MM.1S (cell line): Measurements from ENCODE around the gene AP2A1.

Experiments used
- DNase-seq: peaks from one replicate; pipeline ENCODE4 v3.0.0-alpha.2; 2015
- H2AFZ ChIP-seq: fragments of 300-600 bp; sonication (generic); 2 replicates; pipeline ENCODE4 v1.6.0; 2016; ENCODE audit warnings: antibody characterized with exemption, low read length
- H3F3A ChIP-seq: fragments of 300-600 bp; sonication (generic); 2 replicates; pipeline ENCODE4 v1.6.1; 2016; ENCODE audit warnings: mild to moderate bottlenecking, antibody characterized with exemption, low read length, moderate library complexity, mixed read lengths; ENCODE audit not compliant: insufficient read depth
- H3K27ac ChIP-seq: fragments of 300-600 bp; sonication (generic); 2 replicates; pipeline ENCODE4 v1.5.1; 2016; ENCODE audit warnings: mild to moderate bottlenecking, low read length
- H3K27me3 ChIP-seq: fragments of 300-600 bp; sonication (generic); replicated peaks from 2 replicates; pipeline ENCODE4 v1.6.0; 2016; ENCODE audit warnings: low read length; ENCODE audit not compliant: insufficient read depth
- H3K36me3 ChIP-seq: fragments of 300-600 bp; sonication (generic); replicated peaks from 2 replicates; pipeline ENCODE4 v1.6.1; 2016; ENCODE audit warnings: mild to moderate bottlenecking, low read length, mixed read lengths; ENCODE audit not compliant: insufficient read depth
- H3K4me1 ChIP-seq: fragments of 300-600 bp; sonication (generic); 2 replicates; pipeline ENCODE4 v1.6.1; 2016; ENCODE audit warnings: low read length, mixed read lengths
- H3K4me2 ChIP-seq: fragments of 300-600 bp; sonication (generic); 2 replicates; pipeline ENCODE4 v1.6.0; 2016; ENCODE audit warnings: low read depth, low read length
- H3K4me3 ChIP-seq: fragments of 300-600 bp; sonication (generic); 2 replicates; pipeline ENCODE4 v1.5.1; 2016; ENCODE audit warnings: low read length, mixed read lengths
- H3K79me2 ChIP-seq: fragments of 300-600 bp; sonication (generic); 2 replicates; pipeline ENCODE4 v1.6.1; 2016; ENCODE audit warnings: mixed run types, low read length, mixed read lengths
- H3K9ac ChIP-seq: fragments of 300-600 bp; sonication (generic); 2 replicates; pipeline ENCODE4 v1.6.1; 2016; ENCODE audit warnings: low read length, mixed read lengths
- H3K9me2 ChIP-seq: fragments of 300-600 bp; sonication (generic); replicated peaks from 2 replicates; pipeline ENCODE4 v1.6.1; 2016; ENCODE audit warnings: mild to moderate bottlenecking, low read length, mixed read lengths; ENCODE audit not compliant: insufficient read depth
- H3K9me3 ChIP-seq: fragments of 300-600 bp; sonication (generic); replicated peaks from 2 replicates; pipeline ENCODE4 v1.6.1; 2016; ENCODE audit warnings: mild to moderate bottlenecking, low read length, mixed read lengths; ENCODE audit not compliant: insufficient read depth
- H4K20me1 ChIP-seq: fragments of 300-600 bp; sonication (generic); 2 replicates; pipeline ENCODE4 v1.6.1; 2016; ENCODE audit warnings: mild to moderate bottlenecking, low read length, moderate library complexity, mixed read lengths; ENCODE audit not compliant: insufficient read depth
- EZH2 ChIP-seq: fragments of 300-600 bp; sonication (generic); optimal IDR thresholded peaks from 2 replicates; pipeline ENCODE3; 2017; ENCODE audit warnings: low read depth, mild to moderate bottlenecking, antibody characterized with exemption, low read length, mixed read lengths
- EZH2phosphoT487 ChIP-seq: fragments of 300-600 bp; sonication (generic); IDR thresholded peaks from 2 replicates; pipeline ENCODE4 v1.6.1; 2018; ENCODE audit warnings: antibody characterized with exemption, low read length
- TF ChIP-seq, protein P1 (sequence below): fragments of 300-600 bp; sonication (generic); IDR thresholded peaks from 2 replicates; pipeline ENCODE4 v1.5.1; 2016; ENCODE audit warnings: antibody characterized with exemption, low read length, mixed read lengths

Gene AP2A1

DNA sequence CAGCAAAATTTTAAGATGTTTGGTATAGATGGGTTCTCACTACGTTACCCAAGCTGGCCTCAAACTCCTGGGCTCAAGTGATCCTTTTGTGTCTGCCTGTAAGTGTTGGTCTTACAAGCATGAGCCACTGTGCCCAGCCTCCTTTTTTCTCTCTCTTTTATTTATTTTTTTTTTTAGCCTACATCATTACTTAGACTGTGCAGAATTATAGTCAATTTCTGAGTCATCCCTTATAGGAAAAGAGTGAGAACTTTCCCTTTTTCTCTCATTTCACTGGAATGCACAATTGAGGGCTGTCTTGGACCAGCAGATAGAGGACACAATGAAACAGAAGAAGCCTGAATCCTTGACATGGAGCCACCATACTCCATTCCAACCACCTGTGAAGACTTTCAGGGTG, 17.0 kb upstream of the AP2A1 start:
- no peaks in the 10 kb centered on the region for H3K79me2 ChIP-seq
- no peaks in the 10 kb centered on the region for H4K20me1 ChIP-seq
- H3K27me3 ChIP-seq, result peaks cover 31% of the 10 kb centered on the region
- no peaks in the 10 kb centered on the region for H3F3A ChIP-seq
- no peaks in the 10 kb centered on the region for H3K36me3 ChIP-seq
- H3K4me1 ChIP-seq, result no peaks in the 10 kb centered on the region
- H3K27ac ChIP-seq, result no peak overlapping the region
- H3K4me3 ChIP-seq, result no peak overlapping the region
- no peaks in the 10 kb centered on the region for H3K9me3 ChIP-seq
- H3K9ac ChIP-seq, result no peak overlapping the region
- no peaks in the 10 kb centered on the region for H3K9me2 ChIP-seq
- no peak overlapping the region for H2AFZ ChIP-seq
- H3K4me2 ChIP-seq, result no peak overlapping the region
- DNase-seq, result no peak
- TF ChIP-seq EZH2phosphoT487 (no peak), EZH2 (no peak)
- TF ChIP-seq, protein P1, sequence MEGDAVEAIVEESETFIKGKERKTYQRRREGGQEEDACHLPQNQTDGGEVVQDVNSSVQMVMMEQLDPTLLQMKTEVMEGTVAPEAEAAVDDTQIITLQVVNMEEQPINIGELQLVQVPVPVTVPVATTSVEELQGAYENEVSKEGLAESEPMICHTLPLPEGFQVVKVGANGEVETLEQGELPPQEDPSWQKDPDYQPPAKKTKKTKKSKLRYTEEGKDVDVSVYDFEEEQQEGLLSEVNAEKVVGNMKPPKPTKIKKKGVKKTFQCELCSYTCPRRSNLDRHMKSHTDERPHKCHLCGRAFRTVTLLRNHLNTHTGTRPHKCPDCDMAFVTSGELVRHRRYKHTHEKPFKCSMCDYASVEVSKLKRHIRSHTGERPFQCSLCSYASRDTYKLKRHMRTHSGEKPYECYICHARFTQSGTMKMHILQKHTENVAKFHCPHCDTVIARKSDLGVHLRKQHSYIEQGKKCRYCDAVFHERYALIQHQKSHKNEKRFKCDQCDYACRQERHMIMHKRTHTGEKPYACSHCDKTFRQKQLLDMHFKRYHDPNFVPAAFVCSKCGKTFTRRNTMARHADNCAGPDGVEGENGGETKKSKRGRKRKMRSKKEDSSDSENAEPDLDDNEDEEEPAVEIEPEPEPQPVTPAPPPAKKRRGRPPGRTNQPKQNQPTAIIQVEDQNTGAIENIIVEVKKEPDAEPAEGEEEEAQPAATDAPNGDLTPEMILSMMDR, result no peak

DNA sequence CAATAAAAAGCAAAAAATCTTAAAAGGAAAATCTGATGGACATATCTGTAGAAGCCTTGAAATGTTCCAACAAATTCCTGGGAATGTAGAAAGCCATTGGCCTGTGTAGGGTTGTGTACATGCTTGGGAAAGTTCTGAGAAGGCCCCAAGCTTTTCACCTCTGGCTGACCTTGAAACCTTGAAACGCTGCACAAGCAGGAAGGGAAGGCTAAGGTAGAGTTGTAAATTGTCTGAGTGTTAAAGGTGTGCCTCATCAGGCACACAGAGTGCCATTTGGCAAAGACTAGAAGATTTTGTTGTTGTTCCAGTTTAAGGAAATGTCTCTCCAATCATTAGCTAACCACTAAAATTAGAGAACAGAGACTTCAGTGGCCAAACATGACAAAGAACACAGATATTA, 14.1 kb upstream of the AP2A1 start:
- no peak overlapping the region for H3K9ac ChIP-seq
- H3K79me2 ChIP-seq, result no peaks in the 10 kb centered on the region
- H3F3A ChIP-seq, result no peaks in the 10 kb centered on the region
- H3K4me2 ChIP-seq, result no peak overlapping the region
- no peak overlapping the region for H2AFZ ChIP-seq
- H3K36me3 ChIP-seq, result no peaks in the 10 kb centered on the region
- H3K27me3 ChIP-seq, result peaks cover 24% of the 10 kb centered on the region
- no peaks in the 10 kb centered on the region for H4K20me1 ChIP-seq
- TF ChIP-seq, protein P1, result no peak
- TF ChIP-seq EZH2 (no peak), EZH2phosphoT487 (no peak)
- no peak for DNase-seq
- no peaks in the 10 kb centered on the region for H3K9me2 ChIP-seq
- H3K27ac ChIP-seq, result no peak overlapping the region
- no peaks in the 10 kb centered on the region for H3K4me1 ChIP-seq
- no peaks in the 10 kb centered on the region for H3K9me3 ChIP-seq
- H3K4me3 ChIP-seq, result no peak overlapping the region

DNA sequence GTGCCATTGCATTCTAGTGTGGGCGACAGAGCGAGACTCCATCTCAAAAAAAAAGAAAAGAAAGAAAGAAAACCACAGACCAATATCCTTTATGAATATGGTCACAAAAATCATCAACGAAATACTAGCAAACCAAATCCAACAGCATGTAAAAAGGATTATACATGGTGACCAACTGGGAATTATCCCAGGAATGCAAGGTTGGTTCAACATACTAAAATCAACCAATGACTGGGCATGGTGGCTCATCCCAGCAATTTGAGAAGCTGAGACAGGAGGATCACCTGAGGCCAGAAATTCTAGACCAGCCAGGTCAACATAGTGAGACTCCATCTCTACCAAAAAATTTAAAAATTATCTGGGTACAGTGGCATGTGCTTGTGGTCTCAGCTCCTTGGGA, 10.8 kb upstream of the AP2A1 start:
- H3K9me2 ChIP-seq, result no peaks in the 10 kb centered on the region
- H3K9ac ChIP-seq, result no peak overlapping the region
- no peaks in the 10 kb centered on the region for H3K4me1 ChIP-seq
- H3K4me2 ChIP-seq, result no peak overlapping the region
- no peaks in the 10 kb centered on the region for H3F3A ChIP-seq
- no peak for DNase-seq
- no peak overlapping the region for H3K4me3 ChIP-seq
- H3K9me3 ChIP-seq, result no peaks in the 10 kb centered on the region
- peaks cover 28% of the 10 kb centered on the region for H3K27me3 ChIP-seq
- no peak overlapping the region for H3K27ac ChIP-seq
- no peaks in the 10 kb centered on the region for H3K79me2 ChIP-seq
- H2AFZ ChIP-seq, result no peak overlapping the region
- no peak for TF ChIP-seq EZH2phosphoT487
- TF ChIP-seq, protein P1, result no peak
- no peak for TF ChIP-seq EZH2
- no peaks in the 10 kb centered on the region for H3K36me3 ChIP-seq
- no peaks in the 10 kb centered on the region for H4K20me1 ChIP-seq
